ENCODE results near the gene SERPINB4. TPM values are rescaled to one million over a fixed set of nuclear protein-coding genes. Genes with fewer than 3 reads are reported as not detected.

The SERPINB4 gene
- polyA plus RNA-seq, 3 donors, result not detected

DNA sequence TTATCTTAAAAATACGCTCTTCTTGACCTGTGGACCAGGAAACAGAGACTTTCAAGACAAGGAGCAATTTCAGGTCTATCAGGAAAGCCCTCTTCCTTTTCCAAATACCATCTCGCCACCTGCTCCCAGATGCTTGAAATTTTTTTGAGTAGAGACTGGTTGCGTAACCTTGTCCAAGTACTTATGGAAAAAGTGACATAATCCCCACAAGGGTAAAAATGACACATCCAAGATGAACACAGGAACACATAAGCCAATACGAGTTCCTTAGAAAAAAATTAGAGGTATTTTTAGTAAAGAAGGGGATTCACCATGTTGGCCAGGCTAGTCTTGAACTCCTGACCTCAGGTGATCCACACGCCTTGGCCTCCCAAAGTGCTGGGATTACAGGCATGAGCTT lies 55.1 kb downstream of the SERPINB4 start:
- no peak for DNase-seq (ENCODE audit: extremely low read depth in 1 of 11, low read depth in 9 of 11, low spot score in 4 of 11)

Other genes with a start within 250 kb of the SERPINB4 start
- gene VPS4B, start 221.8 kb downstream of the SERPINB4 start, polyA plus RNA-seq (ENCODE audit: insufficient read length in 3 of 3), result 10 to 100 TPM; 56.9 to 67.3 (median 58.9) TPM
- under 1 TPM in 1 of 3 donors, not detected in 2; 0.09 TPM for gene SERPINB5, start 167.3 kb downstream of the SERPINB4 start, polyA plus RNA-seq (ENCODE audit: insufficient read length in 3 of 3)
- not detected for gene SERPINB12, start 101.9 kb downstream of the SERPINB4 start, polyA plus RNA-seq (ENCODE audit: insufficient read length in 3 of 3)
- not detected for gene SERPINB13, start 56.9 kb downstream of the SERPINB4 start, polyA plus RNA-seq (ENCODE audit: insufficient read length in 3 of 3)
- gene SERPINB3, start 17.6 kb upstream of the SERPINB4 start, polyA plus RNA-seq (ENCODE audit: insufficient read length in 3 of 3), result under 1 TPM in 2 of 3 donors, not detected in 1; 0.07 to 0.14 TPM
- gene SERPINB11, start 58.7 kb upstream of the SERPINB4 start, polyA plus RNA-seq (ENCODE audit: insufficient read length in 3 of 3), result not detected
- gene SERPINB7, start 131.2 kb upstream of the SERPINB4 start, polyA plus RNA-seq (ENCODE audit: insufficient read length in 3 of 3), result under 1 TPM; 0.50 to 0.98 (median 0.50) TPM
- under 1 TPM; 0.14 to 0.33 (median 0.15) TPM for gene SERPINB2, start 243.4 kb upstream of the SERPINB4 start, polyA plus RNA-seq (ENCODE audit: insufficient read length in 3 of 3)

All from renal cortex interstitium (tissue), 11 donors.